ENCODE measurements around the gene DEFB110. TPM values are rescaled to one million over a fixed set of nuclear protein-coding genes. Genes with fewer than 3 reads are reported as not detected.

Gene DEFB110
- total RNA-seq, 1 donor from 2014 or later: not detected

- Mint-ChIP-seq H3K27me3 (no peaks in the 10 kb centered on the region), H3K9me3 (no peaks in the 10 kb centered on the region), H3K4me1 (no peaks in the 10 kb centered on the region), H3K36me3 (ENCODE audit: low read depth) (no peaks in the 10 kb centered on the region), H3K27ac (no peak overlapping the region), H3K4me3 (no peak overlapping the region)
- intact Hi-C loops (cut with micrococcal nuclease): no loop called here
- TF ChIP-seq CTCF (IDR thresholded peaks at IDR 0.05): no peak
- ChIA-PET POLR2A (no interaction called here), CTCF (no interaction called here)
- DNase-seq: no peak
- ATAC-seq (ENCODE audit: low read depth): no peak
Observed at GRCh38 chr6:49982046-49982445, 39.7 kb downstream of the DEFB110 start.

- TF ChIP-seq CTCF (IDR thresholded peaks at IDR 0.05): no peak
- CTCF ChIA-PET: no interaction called here
- H3K27me3 Mint-ChIP-seq: no peaks in the 10 kb centered on the region
- no peaks in the 10 kb centered on the region for H3K9me3 Mint-ChIP-seq
- H3K4me1 Mint-ChIP-seq: no peaks in the 10 kb centered on the region
- no peaks in the 10 kb centered on the region for H3K36me3 Mint-ChIP-seq (ENCODE audit: low read depth)
- intact Hi-C loops (cut with micrococcal nuclease): loop anchor here (1.0 kb wide), 1 partner anchor 10 kb away; no protein-coding TSS in a partner anchor
- DNase-seq: no peak
- ATAC-seq (ENCODE audit: low read depth): no peak
- POLR2A ChIA-PET: no interaction called here
- no peak overlapping the region for H3K27ac Mint-ChIP-seq
- no peak overlapping the region for H3K4me3 Mint-ChIP-seq
Observed at GRCh38 chr6:49980898-49981297, 40.9 kb downstream of the DEFB110 start.

GRCh38 chr6:49979584-49979983 lies 42.2 kb downstream of the DEFB110 start:
- Mint-ChIP-seq H3K27me3 (no peaks in the 10 kb centered on the region), H3K4me1 (no peaks in the 10 kb centered on the region), H3K27ac (no peak overlapping the region), H3K4me3 (no peak overlapping the region), H3K9me3 (no peaks in the 10 kb centered on the region), H3K36me3 (ENCODE audit: low read depth) (no peaks in the 10 kb centered on the region)
- intact Hi-C loops (cut with micrococcal nuclease): no loop called here
- ChIA-PET POLR2A (no interaction called here), CTCF (no interaction called here)
- TF ChIP-seq CTCF (IDR thresholded peaks at IDR 0.05): no peak
- ATAC-seq (ENCODE audit: low read depth) (no peak), DNase-seq (no peak)

GRCh38 chr6:49978332-49979226 lies 43.2 kb downstream of the DEFB110 start:
- Mint-ChIP-seq H3K27ac (no peak overlapping the region), H3K4me3 (no peak overlapping the region), H3K9me3 (no peaks in the 10 kb centered on the region), H3K4me1 (no peaks in the 10 kb centered on the region), H3K36me3 (ENCODE audit: low read depth) (no peaks in the 10 kb centered on the region), H3K27me3 (no peaks in the 10 kb centered on the region)
- TF ChIP-seq CTCF (IDR thresholded peaks at IDR 0.05): no peak
- ChIA-PET POLR2A (no interaction called here), CTCF (no interaction called here)
- no peak for DNase-seq
- ATAC-seq (ENCODE audit: low read depth): no peak
- intact Hi-C loops (cut with micrococcal nuclease): no loop called here

- Mint-ChIP-seq H3K4me3 (no peak within 1 kb of the TSS), H3K36me3 (ENCODE audit: low read depth) (no peaks in the 10 kb centered on the region)
- TF ChIP-seq CTCF (IDR thresholded peaks at IDR 0.05): no peak
Observed at GRCh38 chr6:49969605-49970004, 52.2 kb downstream of the DEFB110 start, which contains the start of gene DEFB113. TSS of gene DEFB113 (minus strand) at chr6:49969625. CDS start at chr6:49969625, 0 bp downstream.

More at GRCh38 chr6:49969605-49970004, 52.2 kb downstream of the DEFB110 start, which contains the start of gene DEFB113:
- ChIA-PET POLR2A (interaction anchor here (0.6 kb wide), 1 partner anchor 131 kb away, joined by 3 read pairs; no protein-coding TSS in a partner anchor), CTCF (no interaction called here)
- ATAC-seq (ENCODE audit: low read depth) (no peak), DNase-seq (no peak)
- Mint-ChIP-seq H3K9me3 (no peaks in the 10 kb centered on the region), H3K27me3 (no peaks in the 10 kb centered on the region), H3K4me1 (no peaks in the 10 kb centered on the region), H3K27ac (no peak within 1 kb of the TSS)
- intact Hi-C loops (cut with micrococcal nuclease): no loop called here

Other genes starting within 250 kb of the DEFB110 start
- gene PGK2, start 234.7 kb downstream of the DEFB110 start, total RNA-seq: not detected in 2 replicates
- gene CRISP1, start 155.5 kb downstream of the DEFB110 start, total RNA-seq: not detected in 2 replicates
- not detected in 2 replicates for gene DEFB114, start 57.8 kb downstream of the DEFB110 start, total RNA-seq
- gene DEFB113, start 52.4 kb downstream of the DEFB110 start, total RNA-seq: not detected in 2 replicates
- not detected in 2 replicates for gene DEFB112, start 27.9 kb upstream of the DEFB110 start, total RNA-seq